Right lobe of liver (tissue), 4 donors: ENCODE results near the gene KLLN.

Experiments used
- CTCF ChIP-seq, 4 donors: fragments of 200-600 bp in 3 of 4; fragments of 450-650 bp in 1 of 4; IDR thresholded peaks; one replicate each; pipeline versions ENCODE4 v1.5.1 to v1.8.0; 2016 to 2022; ENCODE audit warnings: antibody characterized with exemption in 4 of 4, mild to moderate bottlenecking in 2 of 4
- POLR2A ChIP-seq: fragments of 450-650 bp; IDR thresholded peaks from one replicate; pipeline ENCODE4 v1.6.1; 2017; ENCODE audit warnings: antibody characterized with exemption, mild to moderate bottlenecking
- donor health status: DM: no; HTN: no; CAD: no.
- donor health status: DM: no; HTN: no; CAD: no.
- donor health status: DM: no; HTN: yes; CAD: no.

DNA sequence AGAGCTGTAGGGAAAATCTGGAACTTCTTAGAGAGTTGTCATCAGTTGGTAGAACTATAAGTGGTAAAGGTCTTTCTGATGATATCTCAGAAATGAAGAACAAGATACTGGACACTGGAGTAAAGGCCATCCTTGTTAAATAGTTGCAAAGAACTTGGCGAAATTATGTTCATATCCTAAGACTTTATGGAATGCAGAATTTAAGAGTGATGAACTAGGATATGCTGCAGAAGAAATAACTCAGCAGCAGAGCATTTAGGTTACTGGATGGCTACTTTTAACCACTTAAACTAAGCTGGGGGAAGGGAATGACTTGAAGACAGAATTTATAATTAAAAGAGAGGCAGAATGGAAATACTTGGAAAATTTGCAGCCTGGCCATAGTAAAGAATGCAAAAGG, 23.8 kb upstream of the KLLN start:
- no peak for TF ChIP-seq CTCF (IDR thresholded peaks at IDR 0.05)
- TF ChIP-seq POLR2A, result no peak
